K562 (cell line): ENCODE measurements around the gene CC2D2B. TPM values are rescaled to one million over a fixed set of nuclear protein-coding genes. Genes with fewer than 3 reads are reported as not detected.
A peak's percentile ranks its signal among the peaks of the same experiment; 100 is the strongest.

Experiments
- ARHGAP35 ChIP-seq: fragments of 450-650 bp; IDR thresholded peaks from 2 replicates; pipeline ENCODE4 v1.6.1; 2018; ENCODE audit not compliant: partially characterized antibody
- ARNT ChIP-seq, 2 experiments: fragments of 450-650 bp; IDR thresholded peaks; 2 replicates each; pipeline ENCODE4 v1.6.1; 2016; ENCODE audit warnings: mild to moderate bottlenecking in 1 of 2
- ATF3 ChIP-seq, 2 experiments: fragments of 450-650 bp in 1 of 2; sonication (generic) in 1 of 2; formaldehyde crosslinking in 1 of 2; IDR thresholded peaks in 1 of 2; conservative IDR thresholded peaks in 1 of 2; 2 replicates each; pipeline versions ENCODE4 v1.6.1 to v1.8.1; 2016 to 2023; ENCODE audit warnings: mild to moderate bottlenecking in 2 of 2, moderate library complexity in 2 of 2, inconsistent platforms in 1 of 2, missing genetic modification reagents in 1 of 2
- BRCA1 ChIP-seq, 2 experiments: fragments of 450-650 bp in 1 of 2; sonication (generic) in 1 of 2; formaldehyde crosslinking in 1 of 2; IDR thresholded peaks; 2 replicates each; pipeline versions ENCODE4 v1.5.0 to v1.6.1; 2017 to 2020; ENCODE audit warnings: mild to moderate bottlenecking in 1 of 2, missing genetic modification reagents in 1 of 2
- CBFA2T3 ChIP-seq: fragments of 450-650 bp; IDR thresholded peaks from 2 replicates; pipeline ENCODE4 v1.6.1; 2017
- CBX5 ChIP-seq: IDR thresholded peaks from 2 replicates; pipeline ENCODE4 v1.6.1; 2014; ENCODE audit warnings: low read depth, borderline replicate concordance
- DACH1 ChIP-seq: fragments of 450-650 bp; IDR thresholded peaks from 2 replicates; pipeline ENCODE4 v1.6.1; 2018; ENCODE audit not compliant: partially characterized antibody
- ETV1 ChIP-seq: fragments of 450-650 bp; conservative IDR thresholded peaks from 2 replicates; pipeline ENCODE4 v1.6.1; 2016; ENCODE audit warnings: missing genetic modification characterization, control low read depth, low read depth, missing compliant biosample characterization
- GABPA ChIP-seq: fragments of 200-800 bp; sonication (Bioruptor generic); conservative IDR thresholded peaks from 2 replicates; pipeline ENCODE4 v1.6.1; 2016; ENCODE audit warnings: low read depth, missing genetic modification characterization, missing compliant biosample characterization
- GABPB2 ChIP-seq: fragments of 250-450 bp; sonication (Bioruptor Pico); conservative IDR thresholded peaks from 2 replicates; pipeline ENCODE4 v1.5.1; 2021; ENCODE audit warnings: mild to moderate bottlenecking
- GATAD2B ChIP-seq: fragments of 450-650 bp; IDR thresholded peaks from 2 replicates; pipeline ENCODE4 v1.6.1; 2017; ENCODE audit warnings: mild to moderate bottlenecking, borderline replicate concordance
- HDAC2 ChIP-seq: fragments of 450-650 bp; IDR thresholded peaks from 2 replicates; pipeline ENCODE4 v1.6.1; 2016; ENCODE audit warnings: mild to moderate bottlenecking
- HNRNPL ChIP-seq: fragments of 200-400 bp; formaldehyde crosslinking; IDR thresholded peaks from 2 replicates; pipeline ENCODE4 v1.6.1; 2017; ENCODE audit warnings: low read depth, mild to moderate bottlenecking, low read length
- JUND ChIP-seq, 2 experiments: IDR thresholded peaks; 2 replicates in 1 of 2; 3 replicates in 1 of 2; pipeline ENCODE4 v1.6.1; 2011; ENCODE audit warnings: borderline replicate concordance in 2 of 2, low read depth in 2 of 2, low read length in 2 of 2, improper control_type of control experiment in 1 of 2, missing biosample characterization in 1 of 2, missing genetic modification characterization in 1 of 2, missing genetic modification reagents in 1 of 2
- KLF16 ChIP-seq: IDR thresholded peaks from 2 replicates; pipeline ENCODE4 v1.6.1; 2016; ENCODE audit warnings: antibody characterized with exemption
- LARP7 ChIP-seq: fragments of 450-650 bp; IDR thresholded peaks from 2 replicates; pipeline ENCODE4 v1.6.1; 2016
- MCM7 ChIP-seq, 2 experiments: fragments of 450-650 bp; IDR thresholded peaks; 2 replicates each; pipeline ENCODE4 v1.6.1; 2016 to 2018
- MEIS2 ChIP-seq: fragments of 450-650 bp; IDR thresholded peaks from 2 replicates; pipeline ENCODE4 v1.6.1; 2014; ENCODE audit warnings: mild to moderate bottlenecking; ENCODE audit not compliant: partially characterized antibody
- MTA1 ChIP-seq: fragments of 450-650 bp; IDR thresholded peaks from 2 replicates; pipeline ENCODE4 v1.6.1; 2017; ENCODE audit warnings: borderline replicate concordance
- RAD51 ChIP-seq: fragments of 450-650 bp; IDR thresholded peaks from 2 replicates; pipeline ENCODE4 v1.7.1; 2016; ENCODE audit warnings: low read depth, mild to moderate bottlenecking, borderline replicate concordance
- RB1 ChIP-seq: fragments of 450-650 bp; IDR thresholded peaks from 2 replicates; pipeline ENCODE4 v1.6.1; 2017; ENCODE audit warnings: low read depth, mild to moderate bottlenecking
- SMC3 ChIP-seq: conservative IDR thresholded peaks from 2 replicates; pipeline ENCODE4 v1.6.1; 2011; ENCODE audit warnings: low read depth, low read length, improper control_type of control experiment; ENCODE audit not compliant: insufficient read depth
- SNRNP70 ChIP-seq: fragments of 200-400 bp; formaldehyde crosslinking; optimal IDR thresholded peaks from 2 replicates; pipeline ENCODE3; 2017; ENCODE audit warnings: low read depth, low read length
- SOX6 ChIP-seq: fragments of 450-650 bp; IDR thresholded peaks from 2 replicates; pipeline ENCODE4 v1.6.1; 2014; ENCODE audit warnings: mild to moderate bottlenecking
- TBP ChIP-seq: optimal IDR thresholded peaks from 2 replicates; pipeline ENCODE3; 2011; ENCODE audit warnings: low read depth, low read length, improper control_type of control experiment
- TCFL5 ChIP-seq: fragments of 250-450 bp; sonication (Bioruptor Pico); conservative IDR thresholded peaks from 2 replicates; pipeline ENCODE4 v1.6.1; 2021; ENCODE audit warnings: mild to moderate bottlenecking, moderate library complexity, matching md5 sums
- TRIM28 ChIP-seq: fragments of 450-650 bp; IDR thresholded peaks from 2 replicates; pipeline ENCODE4 v1.6.1; 2017
- ZC3H11A ChIP-seq: IDR thresholded peaks from 2 replicates; pipeline ENCODE4 v1.6.1; 2012; ENCODE audit warnings: low read depth, low read length, improper control_type of control experiment
- ZNF184 ChIP-seq: sonication (generic); formaldehyde crosslinking; IDR thresholded peaks from 2 replicates; pipeline ENCODE4 v1.5.0; 2020; ENCODE audit warnings: missing genetic modification reagents
- ZNF24 ChIP-seq: fragments of 450-650 bp; IDR thresholded peaks from 2 replicates; pipeline ENCODE4 v1.6.1; 2016
- ZNF274 ChIP-seq: IDR thresholded peaks from 2 replicates; pipeline ENCODE4 v1.6.1; 2011; ENCODE audit warnings: low read depth, mild to moderate bottlenecking, low read length, moderate library complexity, borderline replicate concordance
- ZNF3 ChIP-seq: fragments of 250-450 bp; sonication (Bioruptor Pico); IDR thresholded peaks from 2 replicates; pipeline ENCODE4 v1.5.0; 2021; ENCODE audit warnings: mild to moderate bottlenecking, moderate library complexity
- polyA plus RNA-seq, 8 experiments: library from polyadenylated mRNA; depleted of rRNA in 4 of 8; stranded (reverse) in 5 of 8; unstranded in 3 of 8; fragments of >200 nt; fragmentation: Nextera tagmentation in 2 of 8; fragmentation: Illumina TruSeq in 1 of 8; extraction: Ambion mirVana in 2 of 8; extraction: Trizol in 1 of 8; gene quantifications; 2 replicates each; pipeline versions ENCODE4 v1.2.1 to v1.2.3, GENCODE V29; 2011 to 2014; ENCODE audit warnings: inconsistent platforms in 1 of 8, missing spikeins in 1 of 8
- total RNA-seq, 7 experiments: library from RNA; depleted of rRNA in 6 of 7; stranded (reverse); fragments of >200 nt in 6 of 7; fragmentation: Illumina TruSeq in 2 of 7; extraction: Trizol in 2 of 7; gene quantifications; 2 replicates each; pipeline versions ENCODE4 v1.2.1 to v1.2.3, GENCODE V29; 2011 to 2021; ENCODE audit warnings: low replicate concordance in 1 of 7

The CC2D2B gene
- total and polyA plus RNA-seq, 9 of the 15 experiments (the other 6 are each of a cell fraction or from before 2014, with no cell fraction given) = 0.10 to 0.34 (median 0.20) TPM; not detected in 5

GRCh38 chr10:96017191-96017687 is 109.5 kb downstream of the CC2D2B start (continued):
- TF ChIP-seq RB1 (no peak), GATAD2B (0 out of 2 replicates have a peak, but pooled peaks have one; percentile 39), CBX5 (no peak), ZC3H11A (no peak), RAD51 (no peak), GABPA (tag) (no peak), MCM7 (IDR thresholded peaks at IDR 0.05) (no peak), MEIS2 (no peak), GABPB2 (CRISPR knock-in tag) (no peak), TCFL5 (CRISPR knock-in tag) (no peak), JUND (IDR thresholded peaks at IDR 0.05; ENCODE audit: borderline replicate concordance, low read depth, low read length) (no peak), JUND (tag; IDR thresholded peaks at IDR 0.05; ENCODE audit: borderline replicate concordance, low read depth, low read length) (no peak), ZNF184 (CRISPR knock-in tag) (no peak), SNRNP70 (no peak), ZNF274 (no peak), TBP (no peak), ATF3 (IDR thresholded peaks at IDR 0.05) (no peak), ATF3 (CRISPR knock-in tag; conservative IDR thresholded peaks at IDR 0.05) (no peak), KLF16 (0 out of 2 replicates have a peak, but pooled peaks have one; percentile 8), ETV1 (tag) (no peak), LARP7 (no peak), TRIM28 (no peak), MTA1 (no peak), CBFA2T3 (no peak), ARHGAP35 (no peak), ZNF3 (no peak), DACH1 (peak; percentile 14), SOX6 (no peak), ARNT (IDR thresholded peaks at IDR 0.05) (no peak), ZNF24 (no peak), BRCA1 (IDR thresholded peaks at IDR 0.05) (no peak), BRCA1 (CRISPR knock-in tag; IDR thresholded peaks at IDR 0.05) (no peak), HDAC2 (no peak), HNRNPL (no peak), SMC3 (peak; percentile 68; the same call in 1 of the 2 replicates)
